IPS-15b (cell line): ENCODE measurements around the gene LCNL1.
"Not testable (repeated sequence)": the region's sequence is repeated elsewhere in the genome, so short reads cannot be mapped to it uniquely, and the experiment has no call there.

Experiments used
- H3K27me3 ChIP-seq: one replicate; pipeline ENCODE4 v1.6.1; 2013; ENCODE audit warnings: low read length; ENCODE audit not compliant: control insufficient read depth, insufficient read depth
- H3K36me3 ChIP-seq: one replicate; pipeline ENCODE4 v1.6.1; 2013; ENCODE audit warnings: low read length; ENCODE audit not compliant: control insufficient read depth, insufficient read depth
- H3K4me1 ChIP-seq: one replicate; pipeline ENCODE4 v1.6.1; 2013; ENCODE audit warnings: mild to moderate bottlenecking, low read length; ENCODE audit not compliant: control insufficient read depth, insufficient read depth
- H3K4me3 ChIP-seq: one replicate; pipeline ENCODE4 v1.5.1; 2013; ENCODE audit warnings: low read depth, low read length
- H3K9ac ChIP-seq: one replicate; pipeline ENCODE4 v1.6.1; 2013; ENCODE audit warnings: low read depth, mild to moderate bottlenecking, low read length
- H3K9me3 ChIP-seq: one replicate; pipeline ENCODE4 v1.6.1; 2013; ENCODE audit warnings: mild to moderate bottlenecking, low read length; ENCODE audit not compliant: control insufficient read depth, insufficient read depth

Gene LCNL1

DNA sequence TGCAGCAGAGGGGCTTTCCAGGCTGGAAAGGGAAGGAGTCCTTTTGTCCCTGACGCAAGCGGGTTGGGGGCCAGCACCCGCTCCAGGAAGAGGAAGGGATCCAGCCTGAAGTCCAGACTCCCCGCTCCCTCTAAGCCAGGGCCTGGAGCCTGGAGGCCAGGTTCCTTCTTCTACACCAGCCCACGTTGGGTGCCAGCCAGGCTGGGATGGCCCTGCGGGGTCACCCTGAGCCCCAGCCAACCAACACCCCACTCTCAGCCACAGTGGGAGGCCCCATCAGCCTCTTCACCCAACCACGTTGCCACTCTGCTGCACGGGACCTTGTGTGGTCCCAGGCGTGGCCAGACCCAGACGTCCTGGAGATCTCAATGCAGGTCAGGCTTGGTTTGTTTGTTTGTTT is 50.1 kb downstream of the LCNL1 start:
- no peaks in the 10 kb centered on the region for H3K9me3 ChIP-seq
- no peak overlapping the region for H3K9ac ChIP-seq
- peaks cover 3% of the 10 kb centered on the region for H3K36me3 ChIP-seq
- no peaks in the 10 kb centered on the region for H3K4me1 ChIP-seq
- H3K27me3 ChIP-seq: peaks cover 7% of the 10 kb centered on the region
- H3K4me3 ChIP-seq: no peak overlapping the region

GRCh38 chr9:137033481-137033880 is 50.7 kb downstream of the LCNL1 start:
- H3K27me3 ChIP-seq, H3K9me3 ChIP-seq, H3K4me3 ChIP-seq, H3K9ac ChIP-seq, H3K4me1 ChIP-seq, H3K36me3 ChIP-seq: not testable (repeated sequence)

- Histone ChIP-seq H3K9me3 (no peaks in the 10 kb centered on the region), H3K4me1 (no peaks in the 10 kb centered on the region), H3K27me3 (peaks cover under 1% of the 10 kb centered on the region), H3K9ac (no peak overlapping the region), H3K36me3 (peaks cover 3% of the 10 kb centered on the region), H3K4me3 (no peak overlapping the region)
Observed at GRCh38 chr9:137034039-137034708, 51.4 kb downstream of the LCNL1 start.

DNA sequence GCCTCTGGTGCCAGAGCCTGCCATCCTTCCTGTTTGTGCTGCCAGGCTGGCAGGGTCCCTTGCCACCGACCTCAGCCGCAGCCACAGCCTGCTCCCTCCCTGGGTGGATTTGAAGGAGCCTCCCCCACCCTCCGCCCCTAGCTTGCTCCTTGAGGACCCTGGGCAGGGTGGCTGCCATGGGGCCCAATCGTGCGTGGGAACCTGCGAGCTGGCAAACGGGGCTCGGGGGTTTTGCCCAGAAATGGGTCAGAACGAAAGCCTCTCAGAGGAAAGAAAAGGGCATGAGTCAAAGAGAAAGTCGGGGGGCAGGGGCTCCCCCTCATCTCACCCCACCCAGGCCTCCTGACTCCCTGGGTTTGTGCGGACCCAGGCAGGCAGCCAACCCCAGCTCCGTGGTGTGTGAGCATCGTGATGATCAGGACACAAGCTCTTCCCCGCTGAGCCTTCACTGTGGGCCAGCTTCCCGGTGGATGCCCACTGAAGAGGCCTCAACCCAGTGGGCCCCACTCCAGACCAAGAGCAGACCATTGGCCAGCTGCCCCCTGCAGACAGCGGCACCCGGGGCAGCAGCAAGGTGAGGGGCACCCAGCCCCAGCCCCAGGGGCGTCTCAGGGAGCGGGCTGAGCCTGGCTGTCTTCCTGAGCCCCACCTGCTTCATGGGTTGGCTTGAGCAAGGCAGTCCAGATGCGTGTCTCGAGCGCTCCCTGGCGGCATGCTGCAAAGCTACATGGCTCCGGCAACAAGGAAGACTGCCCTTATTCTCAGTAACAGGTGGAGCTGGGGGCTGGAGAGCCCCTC is 52.1 kb downstream of the LCNL1 start:
- H3K9ac ChIP-seq: no peak overlapping the region
- no peaks in the 10 kb centered on the region for H3K4me1 ChIP-seq
- H3K9me3 ChIP-seq: no peaks in the 10 kb centered on the region
- H3K27me3 ChIP-seq: no peaks in the 10 kb centered on the region
- H3K4me3 ChIP-seq: no peak overlapping the region
- peaks cover 3% of the 10 kb centered on the region for H3K36me3 ChIP-seq
